Neural cell (in vitro differentiated cells): ENCODE data around the gene VAMP5.

Experiments used
- EP300 ChIP-seq: fragments of 450-650 bp; conservative IDR thresholded peaks from 2 replicates; pipeline ENCODE4 v1.6.1; 2014; ENCODE audit warnings: antibody characterized with exemption, mild to moderate bottlenecking, moderate library complexity; ENCODE audit not compliant: poor library complexity, severe bottlenecking
- EZH2 ChIP-seq: fragments of 200-600, 300-800 bp; shearing (Covaris generic), sonication (generic); IDR thresholded peaks from 2 replicates; pipeline ENCODE4 v1.6.1; 2014; ENCODE audit warnings: antibody characterized with exemption, low read length, borderline replicate concordance, mild to moderate bottlenecking; ENCODE audit not compliant: insufficient read depth, poor library complexity, severe bottlenecking
- MXI1 ChIP-seq: fragments of 450-650 bp; conservative IDR thresholded peaks from 2 replicates; pipeline ENCODE4 v1.6.1; 2014; ENCODE audit warnings: antibody characterized with exemption, mild to moderate bottlenecking; ENCODE audit not compliant: poor library complexity, severe bottlenecking
- POLR2AphosphoS5 ChIP-seq: IDR thresholded peaks from 2 replicates; pipeline ENCODE4 v1.6.1; 2012
- RAD21 ChIP-seq: fragments of 450-650 bp; conservative IDR thresholded peaks from 2 replicates; pipeline ENCODE4 v1.6.1; 2014; ENCODE audit warnings: antibody characterized with exemption, mild to moderate bottlenecking, moderate library complexity
- TAF1 ChIP-seq: IDR thresholded peaks from 2 replicates; pipeline ENCODE4 v1.6.1; 2012; ENCODE audit warnings: low read depth
- TF ChIP-seq, protein P1 (sequence below): fragments of 450-650 bp; IDR thresholded peaks from 2 replicates; pipeline ENCODE4 v1.5.1; 2014; ENCODE audit warnings: antibody characterized with exemption, mild to moderate bottlenecking, moderate library complexity; ENCODE audit not compliant: poor library complexity, severe bottlenecking
- TF ChIP-seq, protein P2 (sequence below): IDR thresholded peaks from 2 replicates; pipeline ENCODE4 v1.6.1; 2012; ENCODE audit warnings: borderline replicate concordance

DNA sequence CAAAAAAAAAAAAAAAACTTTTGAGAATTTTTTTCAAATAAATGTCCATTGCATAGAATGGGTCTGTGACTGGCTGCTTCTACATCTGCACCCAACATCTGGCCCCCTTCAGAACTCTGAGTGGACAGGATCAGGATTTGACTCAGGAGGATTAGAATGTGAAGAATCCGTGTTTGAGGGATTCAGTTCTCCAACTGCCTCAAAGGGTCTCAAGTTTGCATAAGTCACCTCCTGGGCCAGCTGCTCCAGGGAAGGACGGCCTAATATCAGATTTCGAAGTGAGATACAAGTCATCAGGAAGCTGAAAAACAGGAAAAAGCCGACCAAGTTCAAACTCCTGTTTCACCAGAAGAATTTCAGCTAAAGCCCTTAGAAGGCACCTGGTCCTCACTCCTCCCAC is 34.4 kb upstream of the VAMP5 start:
- no peak for TF ChIP-seq EZH2
- TF ChIP-seq, protein P1, sequence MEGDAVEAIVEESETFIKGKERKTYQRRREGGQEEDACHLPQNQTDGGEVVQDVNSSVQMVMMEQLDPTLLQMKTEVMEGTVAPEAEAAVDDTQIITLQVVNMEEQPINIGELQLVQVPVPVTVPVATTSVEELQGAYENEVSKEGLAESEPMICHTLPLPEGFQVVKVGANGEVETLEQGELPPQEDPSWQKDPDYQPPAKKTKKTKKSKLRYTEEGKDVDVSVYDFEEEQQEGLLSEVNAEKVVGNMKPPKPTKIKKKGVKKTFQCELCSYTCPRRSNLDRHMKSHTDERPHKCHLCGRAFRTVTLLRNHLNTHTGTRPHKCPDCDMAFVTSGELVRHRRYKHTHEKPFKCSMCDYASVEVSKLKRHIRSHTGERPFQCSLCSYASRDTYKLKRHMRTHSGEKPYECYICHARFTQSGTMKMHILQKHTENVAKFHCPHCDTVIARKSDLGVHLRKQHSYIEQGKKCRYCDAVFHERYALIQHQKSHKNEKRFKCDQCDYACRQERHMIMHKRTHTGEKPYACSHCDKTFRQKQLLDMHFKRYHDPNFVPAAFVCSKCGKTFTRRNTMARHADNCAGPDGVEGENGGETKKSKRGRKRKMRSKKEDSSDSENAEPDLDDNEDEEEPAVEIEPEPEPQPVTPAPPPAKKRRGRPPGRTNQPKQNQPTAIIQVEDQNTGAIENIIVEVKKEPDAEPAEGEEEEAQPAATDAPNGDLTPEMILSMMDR, result no peak
- no peak for TF ChIP-seq EP300
- no peak for TF ChIP-seq TAF1
- TF ChIP-seq, protein P2, sequence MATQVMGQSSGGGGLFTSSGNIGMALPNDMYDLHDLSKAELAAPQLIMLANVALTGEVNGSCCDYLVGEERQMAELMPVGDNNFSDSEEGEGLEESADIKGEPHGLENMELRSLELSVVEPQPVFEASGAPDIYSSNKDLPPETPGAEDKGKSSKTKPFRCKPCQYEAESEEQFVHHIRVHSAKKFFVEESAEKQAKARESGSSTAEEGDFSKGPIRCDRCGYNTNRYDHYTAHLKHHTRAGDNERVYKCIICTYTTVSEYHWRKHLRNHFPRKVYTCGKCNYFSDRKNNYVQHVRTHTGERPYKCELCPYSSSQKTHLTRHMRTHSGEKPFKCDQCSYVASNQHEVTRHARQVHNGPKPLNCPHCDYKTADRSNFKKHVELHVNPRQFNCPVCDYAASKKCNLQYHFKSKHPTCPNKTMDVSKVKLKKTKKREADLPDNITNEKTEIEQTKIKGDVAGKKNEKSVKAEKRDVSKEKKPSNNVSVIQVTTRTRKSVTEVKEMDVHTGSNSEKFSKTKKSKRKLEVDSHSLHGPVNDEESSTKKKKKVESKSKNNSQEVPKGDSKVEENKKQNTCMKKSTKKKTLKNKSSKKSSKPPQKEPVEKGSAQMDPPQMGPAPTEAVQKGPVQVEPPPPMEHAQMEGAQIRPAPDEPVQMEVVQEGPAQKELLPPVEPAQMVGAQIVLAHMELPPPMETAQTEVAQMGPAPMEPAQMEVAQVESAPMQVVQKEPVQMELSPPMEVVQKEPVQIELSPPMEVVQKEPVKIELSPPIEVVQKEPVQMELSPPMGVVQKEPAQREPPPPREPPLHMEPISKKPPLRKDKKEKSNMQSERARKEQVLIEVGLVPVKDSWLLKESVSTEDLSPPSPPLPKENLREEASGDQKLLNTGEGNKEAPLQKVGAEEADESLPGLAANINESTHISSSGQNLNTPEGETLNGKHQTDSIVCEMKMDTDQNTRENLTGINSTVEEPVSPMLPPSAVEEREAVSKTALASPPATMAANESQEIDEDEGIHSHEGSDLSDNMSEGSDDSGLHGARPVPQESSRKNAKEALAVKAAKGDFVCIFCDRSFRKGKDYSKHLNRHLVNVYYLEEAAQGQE, result no peak
- TF ChIP-seq RAD21, result no peak
- TF ChIP-seq MXI1, result no peak
- TF ChIP-seq POLR2AphosphoS5, result no peak
